Measurements from ENCODE around the gene AGPAT4.
"Not testable (repeated sequence)": the region's sequence is repeated elsewhere in the genome, so short reads cannot be mapped to it uniquely, and the experiment has no call there.

The AGPAT4 gene

GRCh38 chr6:161181121-161181520 lies 92.7 kb downstream of the AGPAT4 start:
- no peak overlapping the region for H3K27ac ChIP-seq
- H3K4me3 ChIP-seq: no peak overlapping the region
- no peak for TF ChIP-seq CTCF (IDR thresholded peaks at IDR 0.05)
- DNase-seq (ENCODE audit: low spot score): no peak

- H3K4me3 ChIP-seq; DNase-seq (ENCODE audit: low spot score); H3K27ac ChIP-seq: not testable (repeated sequence)
Measured at GRCh38 chr6:161178155-161178554, 95.7 kb downstream of the AGPAT4 start.

GRCh38 chr6:161176428-161176827 lies 97.4 kb downstream of the AGPAT4 start:
- H3K4me3 ChIP-seq; H3K27ac ChIP-seq; DNase-seq (ENCODE audit: low spot score): not testable (repeated sequence)

- DNase-seq (ENCODE audit: low spot score); H3K27ac ChIP-seq; H3K4me3 ChIP-seq: not testable (repeated sequence)
Measured at GRCh38 chr6:161172769-161173168, 101.1 kb downstream of the AGPAT4 start.

GRCh38 chr6:161171207-161171606 lies 102.7 kb downstream of the AGPAT4 start:
- no peak overlapping the region for H3K27ac ChIP-seq
- no peak for TF ChIP-seq CTCF (IDR thresholded peaks at IDR 0.05)
- no peak overlapping the region for H3K4me3 ChIP-seq
- DNase-seq (ENCODE audit: low spot score): no peak

GRCh38 chr6:161169696-161170095 lies 104.2 kb downstream of the AGPAT4 start:
- TF ChIP-seq CTCF (IDR thresholded peaks at IDR 0.05): no peak
- H3K27ac ChIP-seq: no peak overlapping the region
- H3K4me3 ChIP-seq: no peak overlapping the region
- no peak for DNase-seq (ENCODE audit: low spot score)

GRCh38 chr6:161169035-161169434 lies 104.8 kb downstream of the AGPAT4 start:
- Histone ChIP-seq H3K27ac (no peak overlapping the region), H3K4me3 (no peak overlapping the region)
- DNase-seq (ENCODE audit: low spot score): no peak
- TF ChIP-seq CTCF (IDR thresholded peaks at IDR 0.05): no peak

- no peak for DNase-seq (ENCODE audit: low spot score)
- no peak overlapping the region for H3K4me3 ChIP-seq
- TF ChIP-seq CTCF (IDR thresholded peaks at IDR 0.05): no peak
- H3K27ac ChIP-seq: no peak overlapping the region
Measured at GRCh38 chr6:161168281-161168891, 105.5 kb downstream of the AGPAT4 start.

GRCh38 chr6:161166677-161167076 lies 107.2 kb downstream of the AGPAT4 start:
- no peak for DNase-seq (ENCODE audit: low spot score)
- Histone ChIP-seq H3K4me3 (no peak overlapping the region), H3K27ac (no peak overlapping the region)
- TF ChIP-seq CTCF (IDR thresholded peaks at IDR 0.05): no peak

Measured in coronary artery (tissue), 2 donors.